ENCODE measurements around the gene MOSPD2.

MOSPD2 gene

DNA sequence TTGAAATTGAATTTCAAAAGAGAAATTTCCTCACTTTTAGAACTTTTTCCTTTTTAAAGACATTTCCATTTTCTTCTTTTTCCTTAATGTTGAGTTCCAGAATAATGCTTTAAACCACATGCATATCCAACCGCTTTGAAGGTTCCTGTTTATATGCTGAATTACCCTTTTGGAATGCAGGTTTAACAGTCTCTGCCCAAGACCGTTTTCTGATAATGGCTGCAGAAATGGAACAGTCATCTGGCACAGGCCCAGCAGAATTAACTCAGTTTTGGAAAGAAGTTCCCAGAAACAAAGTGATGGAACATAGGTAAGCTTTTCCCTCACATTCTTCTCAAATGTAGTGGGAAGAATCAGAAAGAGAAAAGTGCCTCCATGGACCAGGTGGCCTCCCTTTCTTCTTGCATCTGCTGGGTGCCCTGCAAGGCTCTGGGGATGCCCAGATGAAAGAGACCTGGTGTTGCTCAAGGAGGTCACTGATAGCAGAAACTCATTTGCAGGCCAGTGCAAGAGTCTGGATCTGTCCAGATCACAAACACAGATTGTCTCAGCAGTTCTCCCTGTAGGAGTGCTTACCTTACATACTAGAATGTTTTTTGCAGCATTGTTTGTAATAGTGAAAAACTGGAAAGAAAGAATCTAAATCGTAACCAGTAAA, 42.9 kb downstream of the MOSPD2 start:
- no peaks in the 10 kb centered on the region for H3K9me3 ChIP-seq (ENCODE audit: low read depth, low read length)
- TF ChIP-seq POLR2AphosphoS5 (IDR thresholded peaks at IDR 0.05; ENCODE audit: borderline replicate concordance, low read depth, low read length) (no peak), EZH2 (IDR thresholded peaks at IDR 0.05) (no peak), FOXP2 (optimal IDR thresholded peaks at IDR 0.05; ENCODE audit: control extremely low read depth, extremely low read length, insufficient read depth) (no peak)
- DNase-seq (ENCODE audit: low read depth, low spot score): no peak
- H3K9ac ChIP-seq (ENCODE audit: insufficient read length): no peak overlapping the region
- no peak overlapping the region for H3K27ac ChIP-seq
- H3K36me3 ChIP-seq (ENCODE audit: insufficient read depth, low read length): no peaks in the 10 kb centered on the region; the same call in 1 of the 2 replicates
- H3K4me3 ChIP-seq: no peak overlapping the region

DNA sequence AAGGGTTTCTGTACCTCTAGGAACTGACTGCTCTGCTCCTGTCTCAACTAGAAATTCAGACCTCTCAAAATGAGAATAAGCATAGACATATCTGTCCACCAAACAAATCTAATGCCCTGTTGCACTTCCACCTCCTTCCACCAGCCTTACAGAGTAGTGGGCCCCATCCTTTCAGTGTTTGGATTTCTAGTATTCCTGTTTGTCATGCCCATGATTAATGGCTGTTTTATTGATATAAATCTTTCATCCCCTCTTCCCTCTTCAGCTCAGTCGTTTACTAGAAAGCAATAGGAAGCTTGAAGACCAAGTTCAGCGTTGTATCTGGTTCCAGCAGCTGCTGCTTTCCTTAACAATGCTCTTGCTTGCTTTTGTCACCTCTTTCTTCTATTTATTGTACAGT, 46.2 kb downstream of the MOSPD2 start:
- no peak overlapping the region for H3K9ac ChIP-seq (ENCODE audit: insufficient read length)
- no peak for TF ChIP-seq POLR2AphosphoS5 (IDR thresholded peaks at IDR 0.05; ENCODE audit: borderline replicate concordance, low read depth, low read length)
- TF ChIP-seq FOXP2 (optimal IDR thresholded peaks at IDR 0.05; ENCODE audit: control extremely low read depth, extremely low read length, insufficient read depth): no peak
- no peak for TF ChIP-seq EZH2 (IDR thresholded peaks at IDR 0.05)
- no peak for DNase-seq (ENCODE audit: low read depth, low spot score)
- no peaks in the 10 kb centered on the region for H3K36me3 ChIP-seq (ENCODE audit: insufficient read depth, low read length)
- H3K4me3 ChIP-seq: no peak overlapping the region
- H3K27ac ChIP-seq: no peak overlapping the region
- H3K9me3 ChIP-seq (ENCODE audit: low read depth, low read length): no peaks in the 10 kb centered on the region

GRCh38 chrX:14920196-14920595, 47.0 kb downstream of the MOSPD2 start:
- no peak for DNase-seq (ENCODE audit: low read depth, low spot score)
- no peaks in the 10 kb centered on the region for H3K9me3 ChIP-seq (ENCODE audit: low read depth, low read length)
- no peak overlapping the region for H3K4me3 ChIP-seq

DNA sequence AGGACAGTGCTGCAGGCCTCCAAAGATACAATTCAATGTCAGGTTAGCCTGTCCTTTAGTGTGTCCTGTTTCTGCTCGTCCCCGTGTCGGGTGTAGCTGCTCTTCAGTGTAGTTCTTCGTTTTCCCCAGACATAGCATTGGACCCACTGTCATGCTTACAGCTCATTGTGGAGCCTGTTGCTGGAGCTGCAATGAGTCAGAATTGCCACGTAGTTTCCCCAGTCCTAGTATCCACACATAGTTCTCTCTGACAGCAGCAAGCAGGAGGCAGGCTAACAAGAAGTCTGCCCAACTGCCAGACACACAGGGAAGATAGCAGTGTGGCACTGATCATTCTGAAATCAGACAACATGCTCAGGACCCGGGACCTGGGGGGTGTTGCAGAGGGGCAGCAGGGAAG, 49.2 kb downstream of the MOSPD2 start:
- no peak for TF ChIP-seq FOXP2 (optimal IDR thresholded peaks at IDR 0.05; ENCODE audit: control extremely low read depth, extremely low read length, insufficient read depth)
- no peak for TF ChIP-seq EZH2 (IDR thresholded peaks at IDR 0.05)
- no peak for TF ChIP-seq POLR2AphosphoS5 (IDR thresholded peaks at IDR 0.05; ENCODE audit: borderline replicate concordance, low read depth, low read length)
- Histone ChIP-seq H3K27ac (no peak overlapping the region), H3K36me3 (ENCODE audit: insufficient read depth, low read length) (no peaks in the 10 kb centered on the region), H3K4me3 (no peak overlapping the region), H3K9me3 (ENCODE audit: low read depth, low read length) (no peaks in the 10 kb centered on the region), H3K9ac (ENCODE audit: insufficient read length) (no peak overlapping the region)
- DNase-seq (ENCODE audit: low read depth, low spot score): no peak

More at GRCh38 chrX:14920196-14920595, 47.0 kb downstream of the MOSPD2 start:
- Histone ChIP-seq H3K9ac (ENCODE audit: insufficient read length) (no peak overlapping the region), H3K36me3 (ENCODE audit: insufficient read depth, low read length) (no peaks in the 10 kb centered on the region), H3K27ac (no peak overlapping the region)
- TF ChIP-seq FOXP2 (optimal IDR thresholded peaks at IDR 0.05; ENCODE audit: control extremely low read depth, extremely low read length, insufficient read depth) (no peak), POLR2AphosphoS5 (IDR thresholded peaks at IDR 0.05; ENCODE audit: borderline replicate concordance, low read depth, low read length) (no peak), EZH2 (IDR thresholded peaks at IDR 0.05) (no peak)

- DNase-seq (ENCODE audit: low read depth, low spot score): no peak
- H3K4me3 ChIP-seq: no peak overlapping the region
- no peaks in the 10 kb centered on the region for H3K9me3 ChIP-seq (ENCODE audit: low read depth, low read length)
- H3K27ac ChIP-seq: no peak overlapping the region
- H3K9ac ChIP-seq (ENCODE audit: insufficient read length): no peak overlapping the region
- no peaks in the 10 kb centered on the region for H3K36me3 ChIP-seq (ENCODE audit: insufficient read depth, low read length)
- TF ChIP-seq EZH2 (IDR thresholded peaks at IDR 0.05) (no peak), FOXP2 (optimal IDR thresholded peaks at IDR 0.05; ENCODE audit: control extremely low read depth, extremely low read length, insufficient read depth) (no peak), POLR2AphosphoS5 (IDR thresholded peaks at IDR 0.05; ENCODE audit: borderline replicate concordance, low read depth, low read length) (no peak)
These were observed 50.5 kb downstream of the MOSPD2 start for GRCh38 chrX:14923761-14924160.

DNA sequence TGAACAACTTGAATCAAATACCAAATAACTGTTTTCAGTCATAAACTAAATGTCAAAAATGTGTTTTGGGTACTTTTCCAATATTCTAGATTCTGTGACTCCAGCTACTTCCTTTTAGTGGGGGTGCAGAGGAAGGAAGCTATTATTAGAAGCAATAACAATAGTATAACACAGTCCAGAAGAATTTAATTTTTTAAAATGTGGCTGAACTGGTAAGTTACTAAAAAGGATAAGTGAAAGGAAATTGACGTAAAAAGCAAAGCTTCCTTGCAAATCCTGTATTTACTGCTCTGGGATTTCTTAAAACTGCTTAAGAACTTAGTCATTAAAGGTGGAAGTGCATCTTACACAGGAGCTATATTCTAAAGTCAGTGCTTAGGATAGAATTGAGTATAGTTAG, 53.2 kb downstream of the MOSPD2 start:
- H3K9ac ChIP-seq (ENCODE audit: insufficient read length): no peak overlapping the region
- no peaks in the 10 kb centered on the region for H3K9me3 ChIP-seq (ENCODE audit: low read depth, low read length)
- no peak for TF ChIP-seq POLR2AphosphoS5 (IDR thresholded peaks at IDR 0.05; ENCODE audit: borderline replicate concordance, low read depth, low read length)
- no peak for TF ChIP-seq FOXP2 (optimal IDR thresholded peaks at IDR 0.05; ENCODE audit: control extremely low read depth, extremely low read length, insufficient read depth)
- no peak for TF ChIP-seq EZH2 (IDR thresholded peaks at IDR 0.05)
- no peaks in the 10 kb centered on the region for H3K36me3 ChIP-seq (ENCODE audit: insufficient read depth, low read length)
- H3K27ac ChIP-seq: no peak overlapping the region
- DNase-seq (ENCODE audit: low read depth, low spot score): no peak
- no peak overlapping the region for H3K4me3 ChIP-seq

- TF ChIP-seq EZH2 (IDR thresholded peaks at IDR 0.05) (no peak), POLR2AphosphoS5 (IDR thresholded peaks at IDR 0.05; ENCODE audit: borderline replicate concordance, low read depth, low read length) (no peak), FOXP2 (optimal IDR thresholded peaks at IDR 0.05; ENCODE audit: control extremely low read depth, extremely low read length, insufficient read depth) (no peak)
- no peaks in the 10 kb centered on the region for H3K36me3 ChIP-seq (ENCODE audit: insufficient read depth, low read length)
- H3K9ac ChIP-seq (ENCODE audit: insufficient read length): no peak overlapping the region
- no peaks in the 10 kb centered on the region for H3K9me3 ChIP-seq (ENCODE audit: low read depth, low read length)
- no peak overlapping the region for H3K4me3 ChIP-seq
- H3K27ac ChIP-seq: no peak overlapping the region
- DNase-seq (ENCODE audit: low read depth, low spot score): no peak
These were observed 54.2 kb downstream of the MOSPD2 start for GRCh38 chrX:14927401-14927800.

DNA sequence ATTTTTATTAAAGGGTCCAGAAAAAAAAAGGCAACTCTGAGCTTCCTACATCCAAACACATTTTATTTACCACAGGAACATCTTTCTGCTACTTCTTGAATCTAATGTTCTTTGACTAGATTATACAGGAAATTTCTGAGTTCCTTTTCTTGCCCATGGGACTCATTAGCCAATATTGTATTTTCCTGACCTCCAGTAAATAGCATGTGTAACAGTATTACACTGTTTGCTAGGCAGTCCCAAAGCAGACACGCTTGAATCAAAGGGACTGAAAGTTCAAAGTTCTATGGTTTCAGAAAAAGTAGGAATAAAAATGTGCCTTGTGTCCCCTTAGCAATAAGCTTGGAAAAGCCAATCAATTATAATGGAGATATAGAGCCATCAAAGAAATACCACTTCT, 57.4 kb downstream of the MOSPD2 start:
- TF ChIP-seq POLR2AphosphoS5 (IDR thresholded peaks at IDR 0.05; ENCODE audit: borderline replicate concordance, low read depth, low read length) (no peak), FOXP2 (optimal IDR thresholded peaks at IDR 0.05; ENCODE audit: control extremely low read depth, extremely low read length, insufficient read depth) (no peak), EZH2 (IDR thresholded peaks at IDR 0.05) (no peak)
- no peak for DNase-seq (ENCODE audit: low read depth, low spot score)
- H3K36me3 ChIP-seq (ENCODE audit: insufficient read depth, low read length): no peaks in the 10 kb centered on the region

GRCh38 chrX:14932136-14932535, 58.9 kb downstream of the MOSPD2 start:
- Histone ChIP-seq H3K9ac (ENCODE audit: insufficient read length) (no peak overlapping the region), H3K9me3 (ENCODE audit: low read depth, low read length) (no peaks in the 10 kb centered on the region), H3K36me3 (ENCODE audit: insufficient read depth, low read length) (no peaks in the 10 kb centered on the region), H3K4me3 (no peak overlapping the region), H3K27ac (no peak overlapping the region)
- no peak for TF ChIP-seq EZH2 (IDR thresholded peaks at IDR 0.05)
- no peak for TF ChIP-seq FOXP2 (optimal IDR thresholded peaks at IDR 0.05; ENCODE audit: control extremely low read depth, extremely low read length, insufficient read depth)
- no peak for DNase-seq (ENCODE audit: low read depth, low spot score)

More for the DNA sequence above, 57.4 kb downstream of the MOSPD2 start:
- Histone ChIP-seq H3K9ac (ENCODE audit: insufficient read length) (no peak overlapping the region), H3K4me3 (no peak overlapping the region), H3K27ac (no peak overlapping the region), H3K9me3 (ENCODE audit: low read depth, low read length) (no peaks in the 10 kb centered on the region)

Data from SK-N-MC (cell line).